Testis (tissue), 3 donors: ENCODE data around the gene NRP2. TPM values are rescaled to one million over a fixed set of nuclear protein-coding genes. Genes with fewer than 3 reads are reported as not detected.

ENCODE experiments used
- DNase-seq: peaks from one replicate; pipeline ENCODE4 v3.0.0-alpha.2; 2019
- H3K27ac ChIP-seq, 2 donors: fragments of 200-600 bp; sonication (generic); one replicate each; pipeline ENCODE4 v1.5.1; 2019
- H3K27me3 ChIP-seq: fragments of 200-600 bp; sonication (generic); one replicate; pipeline ENCODE4 v1.5.1; 2019
- H3K36me3 ChIP-seq: fragments of 200-600 bp; sonication (generic); one replicate; pipeline ENCODE4 v1.5.1; 2017; ENCODE audit warnings: low read depth; ENCODE audit errors: missing control alignments
- H3K4me1 ChIP-seq: fragments of 200-600 bp; sonication (generic); one replicate; pipeline ENCODE4 v1.5.1; 2019
- H3K4me3 ChIP-seq, 2 donors: fragments of 200-600 bp; sonication (generic); one replicate each; pipeline ENCODE4 v1.5.1; 2017 to 2019
- H3K9me3 ChIP-seq: fragments of 200-600 bp; sonication (generic); one replicate; pipeline ENCODE4 v1.5.1; 2017
- CTCF ChIP-seq, 3 experiments: fragments of 450-650 bp in 2 of 3; fragments of 200-600 bp in 1 of 3; sonication (generic) in 1 of 3; IDR thresholded peaks; one replicate each; pipeline ENCODE4 v1.5.1; 2016 to 2019; ENCODE audit warnings: antibody characterized with exemption in 3 of 3, mild to moderate bottlenecking in 2 of 3, moderate library complexity in 1 of 3
- POLR2A ChIP-seq: fragments of 450-650 bp; IDR thresholded peaks from one replicate; pipeline ENCODE4 v1.6.1; 2017; ENCODE audit warnings: antibody characterized with exemption, mild to moderate bottlenecking, moderate library complexity
- WGBS, 2 donors: methylation state at CpG; one replicate each; pipeline ENCODE4 v1.1.5; 2018; 5-methylcytosine and 5-hydroxymethylcytosine counted together
- intact Hi-C: fragments of 100-400 bp; cut with DNase I; formaldehyde crosslinking; loops from one replicate; pipeline ENCODE4 v1.15.1; 2023; ENCODE audit warnings: low total_unique reads
- polyA plus RNA-seq: library from polyadenylated mRNA; stranded (reverse); fragments of 350-450 nt; fragmentation: Illumina TruSeq; extraction: RNeasy Lipid Tissue Mini Kit (QIAGEN cat#74804); gene quantifications from one replicate; pipeline ENCODE4 v1.2.3, GENCODE V29; 2014; ENCODE audit warnings: low read depth, low replicate concordance; ENCODE audit not compliant: insufficient read depth
- total RNA-seq, 2 donors: library from RNA; depleted of rRNA; stranded (reverse); fragments of >200 nt; gene quantifications; one replicate each; pipeline ENCODE4 v1.2.3, GENCODE V29; 2016

NRP2 gene
- total and polyA plus RNA-seq, 3 donors from 2014 or later = 6.3 to 10.6 (median 6.3) TPM

GRCh38 chr2:205805136-205805535, 122.8 kb downstream of the NRP2 start:
- TF ChIP-seq POLR2A = no peak
- TF ChIP-seq CTCF (IDR thresholded peaks at IDR 0.05) = no peak
- intact Hi-C loops = no loop called here
- H3K4me3 ChIP-seq = no peak overlapping the region
- no peak for DNase-seq
- H3K4me1 ChIP-seq = no peaks in the 10 kb centered on the region
- no peaks in the 10 kb centered on the region for H3K9me3 ChIP-seq
- H3K27me3 ChIP-seq = no peaks in the 10 kb centered on the region
- H3K27ac ChIP-seq = no peak overlapping the region
- H3K36me3 ChIP-seq = no peaks in the 10 kb centered on the region
- 95 to 96% methylated on average over 8 of the region's 8 CpGs for WGBS, 2 donors

- no peak overlapping the region for H3K27ac ChIP-seq
- H3K36me3 ChIP-seq = no peaks in the 10 kb centered on the region
- intact Hi-C loops = no loop called here
- no peak overlapping the region for H3K4me3 ChIP-seq
- no peaks in the 10 kb centered on the region for H3K4me1 ChIP-seq
- WGBS, 2 donors = 85 to 88% methylated on average over 18 of the region's 18 CpGs
- DNase-seq = no peak
- H3K9me3 ChIP-seq = no peaks in the 10 kb centered on the region
- TF ChIP-seq CTCF (IDR thresholded peaks at IDR 0.05) = no peak
- no peaks in the 10 kb centered on the region for H3K27me3 ChIP-seq
Observed at GRCh38 chr2:205806143-205806905, 124.0 kb downstream of the NRP2 start.

- intact Hi-C loops = no loop called here
- WGBS, 2 donors = 89 to 95% methylated on average over 3 of the region's 3 CpGs
- Histone ChIP-seq H3K27ac (no peak overlapping the region), H3K36me3 (no peaks in the 10 kb centered on the region), H3K4me1 (no peaks in the 10 kb centered on the region), H3K4me3 (no peak overlapping the region), H3K27me3 (no peaks in the 10 kb centered on the region), H3K9me3 (no peaks in the 10 kb centered on the region)
- no peak for DNase-seq
- no peak for TF ChIP-seq CTCF (IDR thresholded peaks at IDR 0.05)
- TF ChIP-seq POLR2A = no peak
Observed at GRCh38 chr2:205807229-205807628, 124.9 kb downstream of the NRP2 start.

- Histone ChIP-seq H3K27ac (no peak overlapping the region), H3K4me3 (no peak overlapping the region), H3K4me1 (no peaks in the 10 kb centered on the region), H3K27me3 (no peaks in the 10 kb centered on the region), H3K36me3 (no peaks in the 10 kb centered on the region), H3K9me3 (no peaks in the 10 kb centered on the region)
- WGBS, 2 donors = 80 to 87% methylated on average over 6 of the region's 6 CpGs
- TF ChIP-seq CTCF (IDR thresholded peaks at IDR 0.05) (no peak), POLR2A (no peak)
- intact Hi-C loops = no loop called here
- no peak for DNase-seq
Observed at GRCh38 chr2:205807758-205808157, 125.5 kb downstream of the NRP2 start.
